Measurements from ENCODE around the gene CNPY1.
A peak's percentile ranks its signal among the peaks of the same experiment; 100 is the strongest.

Gene CNPY1

DNA sequence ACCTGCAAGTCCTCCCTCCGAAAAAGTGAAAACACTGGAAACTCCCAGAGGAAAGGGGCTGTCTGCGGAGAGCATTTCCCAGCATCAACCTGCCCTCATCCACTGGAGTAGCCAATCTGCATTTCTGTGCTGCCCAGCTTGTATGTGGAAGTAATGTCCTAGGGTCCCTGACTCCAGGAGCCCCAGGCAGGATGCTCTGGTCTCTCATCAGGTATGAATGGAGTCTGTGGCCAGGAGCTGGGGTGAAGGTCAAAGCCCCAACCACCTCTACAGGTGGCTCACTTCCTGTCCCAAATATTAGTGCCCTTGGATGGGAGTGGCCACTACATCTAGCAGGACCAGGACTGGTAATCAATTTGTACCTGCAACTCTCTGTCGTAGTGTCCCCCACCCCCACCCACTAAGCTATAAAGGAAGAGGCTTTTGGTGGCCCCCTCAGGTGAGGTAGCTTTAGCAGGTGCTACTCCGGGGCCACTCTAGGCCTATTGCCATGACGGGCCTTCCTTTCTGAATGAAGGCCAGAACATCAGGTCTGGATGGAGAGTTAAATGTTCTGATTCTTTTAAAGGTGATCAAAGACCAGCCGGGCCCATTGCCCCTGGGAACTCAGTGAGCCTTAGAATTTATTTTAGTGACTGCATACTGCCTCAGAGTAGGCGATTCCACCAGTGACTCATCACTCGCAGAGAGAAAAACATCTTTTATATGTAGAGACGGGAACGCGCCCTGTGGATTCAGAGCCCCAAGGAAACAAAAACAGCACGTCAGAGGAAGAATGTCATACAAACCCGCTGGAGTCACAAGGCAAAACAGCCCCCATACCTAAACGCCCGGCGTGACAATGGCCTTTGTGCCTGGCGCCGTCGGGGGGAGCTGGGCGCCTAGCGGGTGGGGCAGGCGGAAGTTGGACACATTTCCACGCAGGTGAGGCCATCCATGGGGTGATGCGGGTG lies 75.4 kb downstream of the CNPY1 start:
- Mint-ChIP-seq H3K27ac (no peak overlapping the region), H3K36me3 (ENCODE audit: low read depth) (no peaks in the 10 kb centered on the region), H3K4me3 (no peak overlapping the region), H3K27me3 (peaks cover 97% of the 10 kb centered on the region), H3K9me3 (no peaks in the 10 kb centered on the region), H3K4me1 (ENCODE audit: low read depth) (peaks cover 21% of the 10 kb centered on the region)
- no peak for DNase-seq

DNA sequence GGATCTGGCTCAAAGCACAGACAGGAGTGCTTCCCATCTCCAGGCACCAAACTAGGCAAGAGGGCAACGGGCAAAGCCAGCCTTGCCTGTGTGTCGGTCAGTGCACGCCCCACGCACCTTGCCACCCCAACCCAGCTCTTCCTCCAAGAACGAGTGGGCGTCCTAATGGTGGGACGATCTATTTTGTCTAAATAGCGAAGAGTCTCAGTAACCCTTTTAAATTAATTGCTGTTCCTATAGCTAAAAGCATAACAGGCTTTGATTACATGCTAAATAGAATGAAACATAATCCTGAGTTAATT lies 76.2 kb downstream of the CNPY1 start:
- Mint-ChIP-seq H3K4me3 (no peak overlapping the region), H3K36me3 (ENCODE audit: low read depth) (no peaks in the 10 kb centered on the region), H3K4me1 (ENCODE audit: low read depth) (peaks cover 26% of the 10 kb centered on the region), H3K27ac (no peak overlapping the region), H3K9me3 (no peaks in the 10 kb centered on the region), H3K27me3 (peaks cover 97% of the 10 kb centered on the region)
- DNase-seq = no peak

DNA sequence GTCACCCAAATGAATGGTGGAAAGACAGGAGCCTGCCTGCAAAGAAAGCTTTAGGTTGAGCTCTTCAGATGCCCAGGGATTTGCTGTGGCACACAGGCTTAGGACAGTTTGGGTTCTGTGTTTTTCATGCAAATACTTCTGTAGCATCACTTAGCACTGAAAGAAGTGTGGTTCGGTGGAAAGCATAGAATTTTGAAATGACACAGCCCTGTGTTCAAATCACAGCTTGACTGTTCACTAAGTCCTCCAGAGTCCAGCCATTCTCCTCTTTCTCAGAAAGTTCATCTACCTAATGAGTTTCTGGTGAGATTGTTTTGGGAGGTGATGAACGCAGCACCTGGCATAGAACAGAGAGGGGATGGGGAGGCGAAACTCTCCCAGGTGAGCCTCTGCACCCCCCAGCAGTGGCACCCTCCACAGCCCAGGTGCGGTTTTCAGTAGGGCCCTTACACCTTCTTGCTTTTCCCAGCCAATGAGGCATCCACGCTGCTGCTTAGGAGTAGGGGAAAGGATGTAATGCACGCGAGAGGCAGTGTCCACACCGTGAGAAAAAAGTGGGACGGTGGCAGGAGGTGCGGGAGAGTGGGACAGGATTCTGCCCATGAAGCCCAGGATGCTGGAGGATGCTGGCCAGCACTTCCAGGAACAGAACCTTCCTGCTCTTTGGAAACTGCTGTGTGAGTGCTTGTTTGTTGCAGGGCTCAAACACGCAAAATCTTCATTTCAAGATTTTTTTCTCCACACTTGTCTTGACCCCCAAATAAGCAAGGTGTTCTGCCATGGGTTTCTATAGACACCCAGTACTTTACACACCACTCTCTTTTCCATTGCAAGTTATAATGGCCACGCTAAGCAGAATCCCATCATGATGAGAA lies 76.8 kb downstream of the CNPY1 start:
- Mint-ChIP-seq H3K36me3 (ENCODE audit: low read depth) (no peaks in the 10 kb centered on the region), H3K4me3 (no peak overlapping the region), H3K27ac (no peak overlapping the region), H3K27me3 (peaks cover 97% of the 10 kb centered on the region), H3K9me3 (no peaks in the 10 kb centered on the region), H3K4me1 (ENCODE audit: low read depth) (peaks cover 29% of the 10 kb centered on the region)
- DNase-seq = no peak

DNA sequence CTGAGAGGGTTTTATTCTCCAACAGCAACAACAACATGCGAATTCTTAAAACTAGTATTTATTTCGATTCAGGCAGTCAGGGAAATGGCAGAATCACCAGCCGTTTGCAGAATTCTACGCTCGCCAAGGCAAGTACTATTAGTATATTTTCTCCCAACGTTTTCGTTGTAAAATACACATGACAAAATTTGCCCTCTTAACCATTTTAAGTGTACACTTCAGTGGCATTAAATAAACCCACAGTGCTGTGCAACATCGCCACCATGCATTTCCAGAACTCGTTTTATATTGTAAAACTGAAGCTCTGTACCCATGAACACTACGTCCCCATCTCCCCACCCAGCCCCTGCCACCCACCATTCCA lies 77.6 kb downstream of the CNPY1 start:
- H3K4me1 Mint-ChIP-seq (ENCODE audit: low read depth) = peaks cover 29% of the 10 kb centered on the region
- H3K27ac Mint-ChIP-seq = no peak overlapping the region
- DNase-seq = no peak
- H3K36me3 Mint-ChIP-seq (ENCODE audit: low read depth) = no peaks in the 10 kb centered on the region
- peaks cover 96% of the 10 kb centered on the region for H3K27me3 Mint-ChIP-seq
- no peak overlapping the region for H3K4me3 Mint-ChIP-seq
- H3K9me3 Mint-ChIP-seq = no peaks in the 10 kb centered on the region

DNA sequence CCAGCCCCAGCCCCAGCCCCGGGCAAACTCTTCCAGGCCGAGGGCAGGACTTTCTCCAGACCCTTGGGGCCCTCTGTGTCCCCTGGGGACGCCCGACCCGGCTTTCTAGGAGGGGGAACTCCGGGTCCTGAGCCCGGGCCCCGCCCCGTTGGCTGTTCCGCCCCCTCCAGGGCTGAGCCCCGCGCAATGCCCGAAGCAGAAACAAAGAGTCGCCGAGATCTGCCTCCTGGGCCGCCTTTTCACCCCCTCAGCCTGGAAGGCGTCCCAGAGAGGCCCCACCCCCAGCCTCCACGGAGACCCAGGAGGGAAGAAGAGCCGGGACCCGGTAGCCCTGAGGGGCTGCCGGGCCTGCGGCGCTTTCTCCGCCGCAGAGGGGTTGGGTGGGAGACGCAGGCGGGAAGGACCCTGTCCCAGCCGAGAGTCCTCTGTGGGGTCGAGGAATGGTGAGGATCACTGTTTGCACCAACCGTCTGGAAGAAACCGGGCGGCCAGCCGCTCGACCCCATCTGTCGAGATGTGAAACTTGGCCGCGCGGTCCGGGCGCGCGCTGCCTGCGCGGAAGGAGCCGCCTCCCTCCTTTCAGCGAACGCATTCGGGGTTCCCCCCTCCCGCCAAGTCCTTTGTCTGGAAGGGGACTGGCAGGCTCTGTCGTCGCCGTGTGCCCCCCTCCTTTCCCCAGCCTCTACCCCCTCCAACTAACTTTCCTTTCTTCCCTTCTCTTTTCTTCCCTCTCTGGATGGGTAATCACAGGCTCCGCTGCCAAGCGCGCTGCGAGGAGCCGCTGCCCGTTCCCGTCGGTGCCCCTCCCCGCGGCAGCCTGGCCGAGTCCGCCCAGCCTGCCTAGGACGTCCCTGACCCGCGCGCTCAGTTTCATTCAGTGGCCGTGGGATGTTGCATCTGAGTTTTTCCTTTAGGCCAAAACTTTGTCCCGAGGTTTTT lies 78.2 kb downstream of the CNPY1 start:
- Mint-ChIP-seq H3K27ac (no peak overlapping the region), H3K4me1 (ENCODE audit: low read depth) (peaks cover 29% of the 10 kb centered on the region), H3K4me3 (no peak overlapping the region)

DNA sequence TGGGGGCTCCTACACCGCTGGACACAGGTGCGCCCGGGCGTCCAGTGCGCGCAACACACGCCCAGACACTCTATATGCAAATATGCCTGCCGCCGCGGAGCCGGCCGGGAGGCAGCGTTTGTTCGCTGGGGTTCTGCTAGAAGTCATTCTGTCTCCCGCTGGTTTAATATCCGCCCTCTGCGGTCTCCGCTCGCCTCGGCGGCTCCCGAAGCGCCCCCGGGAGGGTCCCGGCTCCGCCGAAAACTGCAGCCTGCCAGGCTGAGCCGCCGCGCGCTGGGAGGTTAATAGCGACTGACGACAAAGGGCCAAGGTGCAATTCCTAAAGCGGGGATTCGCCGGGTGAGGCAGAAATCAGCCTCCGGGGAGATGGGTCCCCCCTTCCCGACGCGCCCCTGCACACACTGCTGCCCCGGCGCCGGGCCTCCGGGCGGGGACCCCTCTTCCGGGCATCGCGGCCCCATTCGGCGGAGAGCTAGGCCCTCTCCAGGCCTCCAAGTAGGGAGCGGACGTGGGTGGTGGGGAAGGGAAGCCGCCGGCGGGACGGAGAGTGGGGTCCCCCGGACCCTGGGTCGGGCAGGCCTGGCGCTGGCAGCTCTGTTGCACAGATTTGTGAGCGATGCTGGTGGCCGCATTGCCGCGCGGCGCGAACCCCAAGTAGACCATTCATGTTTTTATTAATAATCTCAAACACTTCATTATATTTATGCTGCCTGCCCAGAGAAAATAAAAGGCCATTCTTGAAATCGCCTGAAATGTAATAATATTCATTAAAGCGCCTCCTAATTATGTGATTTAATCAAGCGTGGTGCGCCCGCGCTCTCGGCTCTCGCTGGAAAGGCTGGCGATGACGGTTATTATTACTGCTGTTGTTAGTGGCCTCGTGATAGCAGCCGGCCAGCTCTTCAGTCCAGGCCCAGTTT lies 79.3 kb downstream of the CNPY1 start:
- no peaks in the 10 kb centered on the region for H3K36me3 Mint-ChIP-seq (ENCODE audit: low read depth)
- peaks cover 26% of the 10 kb centered on the region for H3K4me1 Mint-ChIP-seq (ENCODE audit: low read depth)
- H3K9me3 Mint-ChIP-seq = no peaks in the 10 kb centered on the region
- H3K27me3 Mint-ChIP-seq = peaks cover 96% of the 10 kb centered on the region
- H3K27ac Mint-ChIP-seq = no peak overlapping the region
- DNase-seq = peak; percentile 62
- peak overlapping the region; percentile 8 for H3K4me3 Mint-ChIP-seq

More for the DNA sequence above, 78.2 kb downstream of the CNPY1 start:
- Mint-ChIP-seq H3K36me3 (ENCODE audit: low read depth) (no peaks in the 10 kb centered on the region), H3K9me3 (no peaks in the 10 kb centered on the region), H3K27me3 (peaks cover 96% of the 10 kb centered on the region)
- DNase-seq = no peak

DNA sequence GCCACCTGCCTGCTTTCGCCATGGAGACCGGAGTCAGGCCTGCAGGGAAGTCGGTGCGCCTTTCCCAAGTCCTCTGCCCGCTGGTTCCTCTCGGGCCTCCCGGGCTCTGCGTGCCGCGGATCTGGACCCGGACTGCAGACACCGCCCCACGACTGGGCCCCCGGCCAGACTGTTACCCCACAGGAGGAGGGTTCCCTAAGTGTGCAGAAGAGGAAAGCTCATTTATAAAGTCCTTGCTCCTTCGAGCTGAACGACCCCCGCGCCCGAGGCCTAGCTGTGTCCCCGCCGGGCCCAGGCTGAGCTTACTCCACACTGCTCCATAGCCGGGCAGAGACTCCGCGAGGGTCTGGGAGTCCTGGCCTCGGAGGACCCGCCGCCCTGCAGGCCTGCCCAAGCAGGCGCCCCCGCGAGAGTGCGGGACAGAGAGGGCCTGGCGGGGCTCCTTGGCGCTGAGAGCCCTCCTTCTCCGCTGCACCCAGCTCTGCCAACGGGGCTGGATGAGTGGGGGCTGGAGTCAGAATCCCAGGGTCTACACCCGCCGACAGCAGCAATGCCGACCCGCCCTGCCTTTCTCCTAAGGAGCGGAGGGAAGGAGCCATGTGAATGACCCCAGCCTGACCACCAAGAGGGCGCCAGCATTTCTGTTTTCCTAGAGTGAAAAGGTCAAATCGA lies 80.1 kb downstream of the CNPY1 start:
- H3K27me3 Mint-ChIP-seq = peaks cover 96% of the 10 kb centered on the region
- H3K4me1 Mint-ChIP-seq (ENCODE audit: low read depth) = peaks cover 25% of the 10 kb centered on the region
- no peak for DNase-seq
- no peaks in the 10 kb centered on the region for H3K36me3 Mint-ChIP-seq (ENCODE audit: low read depth)
- H3K4me3 Mint-ChIP-seq = peak overlapping the region; percentile 8
- H3K9me3 Mint-ChIP-seq = no peaks in the 10 kb centered on the region
- H3K27ac Mint-ChIP-seq = no peak overlapping the region

DNA sequence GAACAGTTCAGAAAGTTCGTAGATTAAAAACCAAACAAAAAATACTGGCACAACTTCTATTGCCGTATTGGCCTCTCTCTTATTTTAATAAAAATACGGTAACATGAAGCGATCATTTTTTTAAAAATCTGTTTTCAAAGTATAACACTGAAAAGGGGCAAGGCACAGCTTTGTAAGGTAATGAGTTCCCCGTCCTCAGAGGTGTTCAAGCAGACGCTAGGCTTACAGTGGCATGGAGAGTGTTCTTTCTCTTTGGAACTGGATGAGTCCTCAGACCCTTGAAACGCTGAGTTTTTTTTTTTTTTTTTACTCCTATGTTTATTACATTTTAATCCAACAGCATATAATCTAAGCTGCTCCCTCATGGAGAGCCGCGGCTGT lies 80.6 kb downstream of the CNPY1 start:
- peaks cover 22% of the 10 kb centered on the region for H3K4me1 Mint-ChIP-seq (ENCODE audit: low read depth)
- no peaks in the 10 kb centered on the region for H3K9me3 Mint-ChIP-seq
- H3K36me3 Mint-ChIP-seq (ENCODE audit: low read depth) = no peaks in the 10 kb centered on the region
- DNase-seq = no peak
- no peak overlapping the region for H3K27ac Mint-ChIP-seq
- no peak overlapping the region for H3K4me3 Mint-ChIP-seq
- H3K27me3 Mint-ChIP-seq = peaks cover 96% of the 10 kb centered on the region

DNA sequence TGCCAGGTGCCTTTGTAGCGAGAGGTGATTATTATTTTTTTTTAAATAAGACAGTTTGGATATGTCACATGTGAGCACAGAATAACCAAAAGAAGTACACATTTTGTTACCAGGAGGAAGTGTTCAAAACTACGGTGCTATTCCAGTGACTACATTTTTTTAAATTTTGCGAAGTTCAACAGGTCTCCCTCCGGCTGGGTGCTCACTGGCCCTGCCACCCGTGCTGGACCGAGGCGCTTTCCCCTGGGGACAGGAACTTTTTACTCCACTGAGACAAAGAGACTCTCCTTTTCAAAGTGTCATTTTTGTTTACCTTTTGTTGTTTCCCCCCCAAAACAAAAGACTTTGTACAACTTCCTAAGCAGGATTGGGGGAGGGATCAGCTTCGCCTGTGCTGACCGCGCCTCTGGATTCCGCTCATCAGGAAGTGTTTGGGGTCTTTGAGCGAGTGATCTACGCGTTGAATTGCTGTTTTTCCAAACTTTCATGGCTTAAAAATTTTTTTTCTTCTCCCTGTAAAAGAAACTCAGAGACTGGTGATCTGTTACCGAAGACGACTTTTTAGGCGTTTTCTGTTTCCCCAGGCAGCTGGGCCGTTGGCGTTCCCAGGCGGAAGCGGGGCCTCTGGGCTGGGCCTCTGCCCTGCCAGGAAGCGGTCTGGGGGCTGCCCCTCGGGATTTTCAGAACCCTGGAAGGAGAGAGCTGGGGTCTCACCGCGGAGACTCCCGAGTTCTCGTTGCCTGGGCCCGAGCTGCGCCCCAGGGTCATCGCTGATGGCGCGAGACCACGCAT lies 81.2 kb downstream of the CNPY1 start:
- no peak overlapping the region for H3K4me3 Mint-ChIP-seq
- peaks cover 96% of the 10 kb centered on the region for H3K27me3 Mint-ChIP-seq
- DNase-seq = no peak
- H3K9me3 Mint-ChIP-seq = no peaks in the 10 kb centered on the region
- no peaks in the 10 kb centered on the region for H3K36me3 Mint-ChIP-seq (ENCODE audit: low read depth)
- H3K4me1 Mint-ChIP-seq (ENCODE audit: low read depth) = peaks cover 22% of the 10 kb centered on the region
- H3K27ac Mint-ChIP-seq = no peak overlapping the region

DNA sequence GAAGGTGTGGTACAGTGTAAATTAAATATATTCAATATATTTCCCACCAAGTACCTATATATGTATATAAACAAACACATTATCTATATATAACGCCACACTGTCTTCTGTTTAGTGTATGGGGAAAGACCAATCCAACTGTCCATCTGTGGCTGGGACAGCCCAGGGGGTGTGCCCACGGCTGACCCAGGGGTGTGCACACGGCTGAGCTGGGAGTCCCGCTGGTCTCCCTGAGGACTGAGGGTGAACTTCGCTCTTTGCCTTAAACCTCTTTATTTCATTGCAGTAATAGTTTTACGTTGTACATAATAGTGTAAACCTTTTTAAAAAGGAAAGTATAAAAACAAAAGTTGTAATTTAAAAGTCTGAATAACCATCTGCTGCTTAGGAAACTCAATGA lies 82.2 kb downstream of the CNPY1 start:
- H3K27me3 Mint-ChIP-seq = peaks cover 96% of the 10 kb centered on the region
- H3K36me3 Mint-ChIP-seq (ENCODE audit: low read depth) = no peaks in the 10 kb centered on the region
- no peak overlapping the region for H3K4me3 Mint-ChIP-seq

DNA sequence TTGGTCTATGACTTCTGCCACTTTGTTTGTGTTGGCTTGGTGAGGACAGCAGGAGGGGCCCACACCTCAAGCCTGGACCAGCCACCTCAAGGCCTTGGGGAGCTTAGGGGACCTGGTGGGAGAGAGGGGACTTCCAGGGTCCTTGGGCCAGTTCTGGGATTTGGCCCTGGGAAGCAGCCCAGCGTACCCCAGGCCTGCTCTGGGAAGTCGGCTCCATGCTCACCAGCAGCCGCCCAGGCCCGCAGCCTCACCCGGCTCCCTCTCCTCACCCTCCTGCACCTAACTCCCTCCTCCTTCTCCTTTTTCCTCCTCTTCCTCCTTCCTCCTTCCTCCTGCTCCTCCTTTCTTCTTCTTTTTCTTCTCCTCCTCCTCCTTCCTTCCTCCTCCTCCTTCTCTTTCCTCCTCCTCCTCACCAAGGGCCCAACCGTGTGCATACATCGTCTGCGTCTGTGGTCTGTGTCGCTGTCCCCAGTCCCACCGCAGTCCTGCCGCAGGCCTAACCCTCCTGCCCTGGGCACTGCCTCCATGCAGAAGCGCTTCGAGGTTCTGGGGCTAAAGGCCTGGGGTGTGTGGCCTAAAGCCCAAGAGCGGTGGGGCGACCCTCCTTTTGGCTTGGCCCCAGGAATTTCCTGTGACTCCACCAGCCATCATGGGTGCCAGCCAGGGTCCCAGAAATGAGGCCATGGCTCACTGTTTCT lies 83.1 kb downstream of the CNPY1 start:
- Mint-ChIP-seq H3K9me3 (no peaks in the 10 kb centered on the region), H3K27ac (no peak overlapping the region), H3K4me1 (ENCODE audit: low read depth) (peaks cover 26% of the 10 kb centered on the region), H3K36me3 (ENCODE audit: low read depth) (no peaks in the 10 kb centered on the region), H3K4me3 (no peak overlapping the region), H3K27me3 (peaks cover 89% of the 10 kb centered on the region)
- DNase-seq = no peak

More for the DNA sequence above, 82.2 kb downstream of the CNPY1 start:
- Mint-ChIP-seq H3K9me3 (no peaks in the 10 kb centered on the region), H3K4me1 (ENCODE audit: low read depth) (peaks cover 28% of the 10 kb centered on the region), H3K27ac (no peak overlapping the region)
- no peak for DNase-seq

DNA sequence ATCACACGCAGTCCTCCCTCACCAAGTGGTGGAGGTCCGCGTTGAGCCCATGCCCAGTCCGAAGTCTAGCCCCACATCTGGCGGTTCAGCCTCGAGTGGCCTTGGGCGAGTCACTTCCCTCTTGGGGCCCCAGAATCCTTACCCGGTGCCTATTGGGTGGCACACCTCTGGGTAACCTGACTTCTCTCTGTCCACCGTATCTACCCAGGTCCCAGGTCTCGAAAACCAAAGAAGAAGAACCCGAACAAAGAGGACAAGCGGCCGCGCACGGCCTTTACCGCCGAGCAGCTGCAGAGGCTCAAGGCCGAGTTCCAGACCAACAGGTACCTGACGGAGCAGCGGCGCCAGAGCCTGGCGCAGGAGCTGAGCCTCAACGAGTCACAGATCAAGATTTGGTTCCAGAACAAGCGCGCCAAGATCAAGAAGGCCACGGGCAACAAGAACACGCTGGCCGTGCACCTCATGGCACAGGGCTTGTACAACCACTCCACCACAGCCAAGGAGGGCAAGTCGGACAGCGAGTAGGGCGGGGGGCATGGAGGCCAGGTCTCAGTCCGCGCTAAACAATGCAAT lies 84.1 kb downstream of the CNPY1 start:
- Mint-ChIP-seq H3K27me3 (peaks cover 83% of the 10 kb centered on the region), H3K4me3 (no peak overlapping the region), H3K4me1 (ENCODE audit: low read depth) (peaks cover 24% of the 10 kb centered on the region), H3K9me3 (no peaks in the 10 kb centered on the region), H3K27ac (no peak overlapping the region), H3K36me3 (ENCODE audit: low read depth) (no peaks in the 10 kb centered on the region)
- no peak for DNase-seq

Measured in activated T-cell treated with anti-CD3 and anti-CD28 coated beads, Interleukin-2, amount 50 U/mL, for 24 hours (primary cell).